H9 (cell line): ENCODE measurements around the gene DEFB112. TPM values are rescaled to one million over a fixed set of nuclear protein-coding genes. Genes with fewer than 3 reads are reported as not detected.

Experiments
- DNase-seq: peaks from one replicate; pipeline ENCODE4 v3.0.0-alpha.2; 2017
- H2AFZ ChIP-seq: one replicate; pipeline ENCODE4 v1.6.1; 2013; ENCODE audit warnings: mild to moderate bottlenecking, low read length, control low read depth, moderate library complexity
- H2AK5ac ChIP-seq: 2 replicates; pipeline ENCODE4 v1.6.1; 2013; ENCODE audit warnings: low read length, control low read depth, mixed read lengths; ENCODE audit not compliant: insufficient read length
- H2BK120ac ChIP-seq: one replicate; pipeline ENCODE4 v1.6.1; 2013; ENCODE audit warnings: low read depth, mild to moderate bottlenecking, low read length, control low read depth, inconsistent platforms; ENCODE audit not compliant: poor library complexity, severe bottlenecking
- H2BK12ac ChIP-seq: 2 replicates; pipeline ENCODE4 v1.6.1; 2013; ENCODE audit warnings: low read length, control low read depth, mixed read lengths, low read depth; ENCODE audit not compliant: insufficient read length
- H2BK15ac ChIP-seq: 2 replicates; pipeline ENCODE4 v1.6.1; 2013; ENCODE audit warnings: low read depth, low read length, control low read depth
- H2BK20ac ChIP-seq: one replicate; pipeline ENCODE4 v1.6.1; 2013; ENCODE audit warnings: low read depth, mild to moderate bottlenecking, low read length, control low read depth, inconsistent platforms; ENCODE audit not compliant: poor library complexity, severe bottlenecking
- H2BK5ac ChIP-seq: 2 replicates; pipeline ENCODE4 v1.6.1; 2013; ENCODE audit warnings: low read length, control low read depth, mixed read lengths; ENCODE audit not compliant: insufficient read length
- H3K14ac ChIP-seq: 2 replicates; pipeline ENCODE4 v1.6.1; 2013; ENCODE audit warnings: low read length, control low read depth; ENCODE audit not compliant: insufficient read depth
- H3K18ac ChIP-seq: 2 replicates; pipeline ENCODE4 v1.6.1; 2013; ENCODE audit warnings: low read depth, mild to moderate bottlenecking, mixed read lengths, low read length, control low read depth; ENCODE audit not compliant: insufficient read length
- H3K23ac ChIP-seq: 2 replicates; pipeline ENCODE4 v1.6.1; 2013; ENCODE audit warnings: low read length, control low read depth, mixed read lengths, low read depth; ENCODE audit not compliant: insufficient read length
- H3K23me2 ChIP-seq: 2 replicates; pipeline ENCODE4 v1.6.1; 2013; ENCODE audit warnings: low read depth, mild to moderate bottlenecking, mixed read lengths, low read length, control low read depth; ENCODE audit not compliant: insufficient read length, poor library complexity, severe bottlenecking
- H3K27ac ChIP-seq: 2 replicates; pipeline ENCODE4 v1.5.1; 2013; ENCODE audit warnings: low read length, control low read depth, mixed read lengths, low read depth; ENCODE audit not compliant: insufficient read length
- H3K27me3 ChIP-seq: 2 replicates; pipeline ENCODE4 v1.6.1; 2013; ENCODE audit warnings: low read length, control low read depth, inconsistent platforms; ENCODE audit not compliant: insufficient read depth
- H3K4ac ChIP-seq: 2 replicates; pipeline ENCODE4 v1.6.1; 2013; ENCODE audit warnings: low read depth, mild to moderate bottlenecking, control low read depth, inconsistent platforms, low read length, moderate library complexity
- H3K4me1 ChIP-seq: 2 replicates; pipeline ENCODE4 v1.6.1; 2013; ENCODE audit warnings: low read length, control low read depth, inconsistent platforms; ENCODE audit not compliant: insufficient read depth
- H3K4me2 ChIP-seq: 2 replicates; pipeline ENCODE4 v1.6.1; 2013; ENCODE audit warnings: low read length, control low read depth, mixed read lengths; ENCODE audit not compliant: insufficient read length, insufficient read depth
- H3K56ac ChIP-seq: 2 replicates; pipeline ENCODE4 v1.6.1; 2013; ENCODE audit warnings: low read depth, mild to moderate bottlenecking, mixed read lengths, low read length, control low read depth; ENCODE audit not compliant: insufficient read length
- H3K79me1 ChIP-seq: 2 replicates; pipeline ENCODE4 v1.6.1; 2013; ENCODE audit warnings: low read depth, mild to moderate bottlenecking, moderate library complexity, low read length, control low read depth, inconsistent platforms; ENCODE audit not compliant: insufficient read depth, poor library complexity, severe bottlenecking
- H3K79me2 ChIP-seq: 2 replicates; pipeline ENCODE4 v1.6.1; 2013; ENCODE audit warnings: low read length, control low read depth, inconsistent platforms; ENCODE audit not compliant: insufficient read depth
- H3K9ac ChIP-seq: 2 replicates; pipeline ENCODE4 v1.6.1; 2013; ENCODE audit warnings: low read length, control low read depth, mixed read lengths; ENCODE audit not compliant: insufficient read length; ENCODE audit errors: extremely low read depth
- H3K9me3 ChIP-seq: one replicate; pipeline ENCODE4 v1.6.1; 2013; ENCODE audit warnings: low read depth, low read length, inconsistent platforms; ENCODE audit not compliant: control insufficient read depth
- H3T11ph ChIP-seq: one replicate; pipeline ENCODE4 v1.6.1; 2013; ENCODE audit warnings: mild to moderate bottlenecking, low read length, control low read depth, inconsistent platforms
- H4K20me1 ChIP-seq: one replicate; pipeline ENCODE4 v1.6.1; 2013; ENCODE audit not compliant: control insufficient read depth, insufficient read length, insufficient read depth
- H4K5ac ChIP-seq: 2 replicates; pipeline ENCODE4 v1.6.1; 2013; ENCODE audit warnings: low read depth, mild to moderate bottlenecking, mixed read lengths, low read length, control low read depth; ENCODE audit not compliant: insufficient read length
- H4K8ac ChIP-seq: replicated peaks from 2 replicates; pipeline ENCODE4 v1.6.1; 2013; ENCODE audit warnings: low read length, control low read depth, mixed read lengths, low read depth; ENCODE audit not compliant: insufficient read length
- H4K91ac ChIP-seq: 2 replicates; pipeline ENCODE4 v1.6.1; 2013; ENCODE audit warnings: low read depth, mild to moderate bottlenecking, moderate library complexity, mixed read lengths, low read length, control low read depth; ENCODE audit not compliant: insufficient read length
- H3K27ac Mint-ChIP-seq, 3 experiments: 2 replicates in 2 of 3; 3 replicates in 1 of 3; pipeline ENCODE4 v1.8.0; 2020 to 2021; ENCODE audit warnings: mixed read lengths in 3 of 3, mild to moderate bottlenecking in 1 of 3, moderate library complexity in 1 of 3
- H3K27me3 Mint-ChIP-seq: 2 replicates; pipeline ENCODE4 v1.8.0; 2021; ENCODE audit warnings: low read depth, mild to moderate bottlenecking, moderate library complexity, mixed read lengths
- H3K36me3 Mint-ChIP-seq, 3 experiments: 2 replicates in 2 of 3; 3 replicates in 1 of 3; pipeline ENCODE4 v1.8.0; 2020 to 2021; ENCODE audit warnings: low read depth in 3 of 3, mixed read lengths in 3 of 3; ENCODE audit not compliant: insufficient read depth in 1 of 3
- H3K4me1 Mint-ChIP-seq, 2 experiments: 2 replicates each; pipeline ENCODE4 v1.8.0; 2020; ENCODE audit warnings: mixed read lengths in 2 of 2
- H3K4me3 Mint-ChIP-seq, 2 experiments: 2 replicates in 1 of 2; 3 replicates in 1 of 2; pipeline ENCODE4 v1.8.0; 2020 to 2021; ENCODE audit warnings: mild to moderate bottlenecking in 2 of 2, mixed read lengths in 2 of 2, moderate library complexity in 1 of 2
- H3K9me3 Mint-ChIP-seq, 2 experiments: 2 replicates in 1 of 2; 3 replicates in 1 of 2; pipeline ENCODE4 v1.8.0; 2020; ENCODE audit warnings: mild to moderate bottlenecking in 2 of 2, mixed read lengths in 2 of 2, moderate library complexity in 1 of 2
- WGBS: extraction: QIAGEN DNeasy Blood & Tissue Kit; methylation state at CpG from one replicate; pipeline ENCODE4 v1.1.7; 2013; ENCODE audit warnings: missing lambda C conversion rate, low lambda C conversion rate, mixed read lengths; ENCODE audit not compliant: insufficient read length; ENCODE audit errors: extremely low coverage; 5-methylcytosine and 5-hydroxymethylcytosine counted together
- total RNA-seq: library from RNA; stranded (reverse); gene quantifications from 2 replicates; pipeline ENCODE4 v1.2.1, GENCODE V29; 2021
- TF ChIP-seq, protein P1 (sequence below): fragments of 200-600 bp; sonication (generic); conservative IDR thresholded peaks from 3 replicates; pipeline ENCODE4 v1.8.0; 2021; ENCODE audit warnings: antibody characterized with exemption, mild to moderate bottlenecking

Gene DEFB112
- total RNA-seq, 1 experiment from 2014 or later = not detected

DNA sequence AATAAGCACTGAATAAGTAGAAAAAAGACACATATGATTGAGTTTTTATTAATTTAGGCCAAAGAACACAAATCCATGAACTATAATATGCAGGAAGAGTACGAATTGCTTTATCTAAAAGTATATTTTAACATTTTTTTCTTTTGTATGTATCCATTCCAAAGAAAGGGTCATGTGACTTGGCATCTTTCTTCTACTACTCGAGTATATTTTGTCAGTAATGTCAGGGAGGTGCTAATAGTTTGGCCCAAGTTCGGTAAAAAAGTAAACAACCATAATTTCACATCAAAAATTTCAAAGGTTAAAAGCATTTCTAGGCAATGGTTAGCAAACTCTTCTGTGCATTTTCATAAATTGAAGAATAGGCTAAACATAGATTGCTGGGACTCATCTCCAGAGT, 46.6 kb downstream of the DEFB112 start:
- Mint-ChIP-seq H3K4me3 (no peak overlapping the region), H3K36me3 (no peaks in the 10 kb centered on the region), H3K4me1 (peaks cover 6% of the 10 kb centered on the region in 2 experiments; a peak in 3 of 4 replicates), H3K27ac (no peak overlapping the region), H3K27me3 (no peaks in the 10 kb centered on the region), H3K9me3 (no peaks in the 10 kb centered on the region)
- H3K9ac ChIP-seq = no peak overlapping the region
- no peaks in the 10 kb centered on the region for H3K9me3 ChIP-seq
- H2BK15ac ChIP-seq = no peak overlapping the region
- H3K79me2 ChIP-seq = no peaks in the 10 kb centered on the region
- H2BK5ac ChIP-seq = no peak overlapping the region
- no peak overlapping the region for H3K14ac ChIP-seq
- no peak for DNase-seq
- WGBS = no CpG with 5 or more reads among the region's 3 CpGs
- no peak overlapping the region for H2BK20ac ChIP-seq
- H3K56ac ChIP-seq = no peak overlapping the region
- H2AK5ac ChIP-seq = no peak overlapping the region
- no peak overlapping the region for H3K4me2 ChIP-seq
- 0 out of 2 replicates have a peak, but pooled peaks cover 2% of the 10 kb centered on the region for H3K4me1 ChIP-seq
- H3K27ac ChIP-seq = no peak overlapping the region
- no peaks in the 10 kb centered on the region for H3K23me2 ChIP-seq
- H4K20me1 ChIP-seq = no peaks in the 10 kb centered on the region
- no peaks in the 10 kb centered on the region for H3K79me1 ChIP-seq
- TF ChIP-seq, protein P1, sequence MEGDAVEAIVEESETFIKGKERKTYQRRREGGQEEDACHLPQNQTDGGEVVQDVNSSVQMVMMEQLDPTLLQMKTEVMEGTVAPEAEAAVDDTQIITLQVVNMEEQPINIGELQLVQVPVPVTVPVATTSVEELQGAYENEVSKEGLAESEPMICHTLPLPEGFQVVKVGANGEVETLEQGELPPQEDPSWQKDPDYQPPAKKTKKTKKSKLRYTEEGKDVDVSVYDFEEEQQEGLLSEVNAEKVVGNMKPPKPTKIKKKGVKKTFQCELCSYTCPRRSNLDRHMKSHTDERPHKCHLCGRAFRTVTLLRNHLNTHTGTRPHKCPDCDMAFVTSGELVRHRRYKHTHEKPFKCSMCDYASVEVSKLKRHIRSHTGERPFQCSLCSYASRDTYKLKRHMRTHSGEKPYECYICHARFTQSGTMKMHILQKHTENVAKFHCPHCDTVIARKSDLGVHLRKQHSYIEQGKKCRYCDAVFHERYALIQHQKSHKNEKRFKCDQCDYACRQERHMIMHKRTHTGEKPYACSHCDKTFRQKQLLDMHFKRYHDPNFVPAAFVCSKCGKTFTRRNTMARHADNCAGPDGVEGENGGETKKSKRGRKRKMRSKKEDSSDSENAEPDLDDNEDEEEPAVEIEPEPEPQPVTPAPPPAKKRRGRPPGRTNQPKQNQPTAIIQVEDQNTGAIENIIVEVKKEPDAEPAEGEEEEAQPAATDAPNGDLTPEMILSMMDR = no peak
- H3T11ph ChIP-seq = no peak overlapping the region
- no peaks in the 10 kb centered on the region for H3K27me3 ChIP-seq
- H4K91ac ChIP-seq = no peak overlapping the region
- no peak overlapping the region for H3K4ac ChIP-seq
- no peak overlapping the region for H4K5ac ChIP-seq
- no peak overlapping the region for H3K18ac ChIP-seq
- no peak overlapping the region for H2BK12ac ChIP-seq
- no peak overlapping the region for H4K8ac ChIP-seq
- H2BK120ac ChIP-seq = no peak overlapping the region
- no peak overlapping the region for H2AFZ ChIP-seq
- no peak overlapping the region for H3K23ac ChIP-seq
